H9 (cell line): Measurements from ENCODE around the gene RPL37A. TPM values are rescaled to one million over a fixed set of nuclear protein-coding genes. Genes with fewer than 3 reads are reported as not detected.

Experiments used
- DNase-seq: peaks from one replicate; pipeline ENCODE4 v3.0.0-alpha.2; 2017
- H2AFZ ChIP-seq: one replicate; pipeline ENCODE4 v1.6.1; 2013; ENCODE audit warnings: mild to moderate bottlenecking, low read length, control low read depth, moderate library complexity
- H2AK5ac ChIP-seq: 2 replicates; pipeline ENCODE4 v1.6.1; 2013; ENCODE audit warnings: low read length, control low read depth, mixed read lengths; ENCODE audit not compliant: insufficient read length
- H2BK120ac ChIP-seq: one replicate; pipeline ENCODE4 v1.6.1; 2013; ENCODE audit warnings: low read depth, mild to moderate bottlenecking, low read length, control low read depth, inconsistent platforms; ENCODE audit not compliant: poor library complexity, severe bottlenecking
- H2BK12ac ChIP-seq: 2 replicates; pipeline ENCODE4 v1.6.1; 2013; ENCODE audit warnings: low read length, control low read depth, mixed read lengths, low read depth; ENCODE audit not compliant: insufficient read length
- H2BK15ac ChIP-seq: 2 replicates; pipeline ENCODE4 v1.6.1; 2013; ENCODE audit warnings: low read depth, low read length, control low read depth
- H2BK20ac ChIP-seq: one replicate; pipeline ENCODE4 v1.6.1; 2013; ENCODE audit warnings: low read depth, mild to moderate bottlenecking, low read length, control low read depth, inconsistent platforms; ENCODE audit not compliant: poor library complexity, severe bottlenecking
- H2BK5ac ChIP-seq: 2 replicates; pipeline ENCODE4 v1.6.1; 2013; ENCODE audit warnings: low read length, control low read depth, mixed read lengths; ENCODE audit not compliant: insufficient read length
- H3K14ac ChIP-seq: 2 replicates; pipeline ENCODE4 v1.6.1; 2013; ENCODE audit warnings: low read length, control low read depth; ENCODE audit not compliant: insufficient read depth
- H3K18ac ChIP-seq: 2 replicates; pipeline ENCODE4 v1.6.1; 2013; ENCODE audit warnings: low read depth, mild to moderate bottlenecking, mixed read lengths, low read length, control low read depth; ENCODE audit not compliant: insufficient read length
- H3K23ac ChIP-seq: 2 replicates; pipeline ENCODE4 v1.6.1; 2013; ENCODE audit warnings: low read length, control low read depth, mixed read lengths, low read depth; ENCODE audit not compliant: insufficient read length
- H3K23me2 ChIP-seq: 2 replicates; pipeline ENCODE4 v1.6.1; 2013; ENCODE audit warnings: low read depth, mild to moderate bottlenecking, mixed read lengths, low read length, control low read depth; ENCODE audit not compliant: insufficient read length, poor library complexity, severe bottlenecking
- H3K27ac ChIP-seq: 2 replicates; pipeline ENCODE4 v1.5.1; 2013; ENCODE audit warnings: low read length, control low read depth, mixed read lengths, low read depth; ENCODE audit not compliant: insufficient read length
- H3K27me3 ChIP-seq: 2 replicates; pipeline ENCODE4 v1.6.1; 2013; ENCODE audit warnings: low read length, control low read depth, inconsistent platforms; ENCODE audit not compliant: insufficient read depth
- H3K4ac ChIP-seq: 2 replicates; pipeline ENCODE4 v1.6.1; 2013; ENCODE audit warnings: low read depth, mild to moderate bottlenecking, control low read depth, inconsistent platforms, low read length, moderate library complexity
- H3K4me1 ChIP-seq: 2 replicates; pipeline ENCODE4 v1.6.1; 2013; ENCODE audit warnings: low read length, control low read depth, inconsistent platforms; ENCODE audit not compliant: insufficient read depth
- H3K4me2 ChIP-seq: 2 replicates; pipeline ENCODE4 v1.6.1; 2013; ENCODE audit warnings: low read length, control low read depth, mixed read lengths; ENCODE audit not compliant: insufficient read length, insufficient read depth
- H3K56ac ChIP-seq: 2 replicates; pipeline ENCODE4 v1.6.1; 2013; ENCODE audit warnings: low read depth, mild to moderate bottlenecking, mixed read lengths, low read length, control low read depth; ENCODE audit not compliant: insufficient read length
- H3K79me1 ChIP-seq: 2 replicates; pipeline ENCODE4 v1.6.1; 2013; ENCODE audit warnings: low read depth, mild to moderate bottlenecking, moderate library complexity, low read length, control low read depth, inconsistent platforms; ENCODE audit not compliant: insufficient read depth, poor library complexity, severe bottlenecking
- H3K79me2 ChIP-seq: 2 replicates; pipeline ENCODE4 v1.6.1; 2013; ENCODE audit warnings: low read length, control low read depth, inconsistent platforms; ENCODE audit not compliant: insufficient read depth
- H3K9ac ChIP-seq: 2 replicates; pipeline ENCODE4 v1.6.1; 2013; ENCODE audit warnings: low read length, control low read depth, mixed read lengths; ENCODE audit not compliant: insufficient read length; ENCODE audit errors: extremely low read depth
- H3K9me3 ChIP-seq: one replicate; pipeline ENCODE4 v1.6.1; 2013; ENCODE audit warnings: low read depth, low read length, inconsistent platforms; ENCODE audit not compliant: control insufficient read depth
- H3T11ph ChIP-seq: one replicate; pipeline ENCODE4 v1.6.1; 2013; ENCODE audit warnings: mild to moderate bottlenecking, low read length, control low read depth, inconsistent platforms
- H4K20me1 ChIP-seq: one replicate; pipeline ENCODE4 v1.6.1; 2013; ENCODE audit not compliant: control insufficient read depth, insufficient read length, insufficient read depth
- H4K5ac ChIP-seq: 2 replicates; pipeline ENCODE4 v1.6.1; 2013; ENCODE audit warnings: low read depth, mild to moderate bottlenecking, mixed read lengths, low read length, control low read depth; ENCODE audit not compliant: insufficient read length
- H4K8ac ChIP-seq: replicated peaks from 2 replicates; pipeline ENCODE4 v1.6.1; 2013; ENCODE audit warnings: low read length, control low read depth, mixed read lengths, low read depth; ENCODE audit not compliant: insufficient read length
- H4K91ac ChIP-seq: 2 replicates; pipeline ENCODE4 v1.6.1; 2013; ENCODE audit warnings: low read depth, mild to moderate bottlenecking, moderate library complexity, mixed read lengths, low read length, control low read depth; ENCODE audit not compliant: insufficient read length
- H3K27ac Mint-ChIP-seq, 3 experiments: 2 replicates in 2 of 3; 3 replicates in 1 of 3; pipeline ENCODE4 v1.8.0; 2020 to 2021; ENCODE audit warnings: mixed read lengths in 3 of 3, mild to moderate bottlenecking in 1 of 3, moderate library complexity in 1 of 3
- H3K27me3 Mint-ChIP-seq: 2 replicates; pipeline ENCODE4 v1.8.0; 2021; ENCODE audit warnings: low read depth, mild to moderate bottlenecking, moderate library complexity, mixed read lengths
- H3K36me3 Mint-ChIP-seq, 3 experiments: 2 replicates in 2 of 3; 3 replicates in 1 of 3; pipeline ENCODE4 v1.8.0; 2020 to 2021; ENCODE audit warnings: low read depth in 3 of 3, mixed read lengths in 3 of 3; ENCODE audit not compliant: insufficient read depth in 1 of 3
- H3K4me1 Mint-ChIP-seq, 2 experiments: 2 replicates each; pipeline ENCODE4 v1.8.0; 2020; ENCODE audit warnings: mixed read lengths in 2 of 2
- H3K4me3 Mint-ChIP-seq, 2 experiments: 2 replicates in 1 of 2; 3 replicates in 1 of 2; pipeline ENCODE4 v1.8.0; 2020 to 2021; ENCODE audit warnings: mild to moderate bottlenecking in 2 of 2, mixed read lengths in 2 of 2, moderate library complexity in 1 of 2
- H3K9me3 Mint-ChIP-seq, 2 experiments: 2 replicates in 1 of 2; 3 replicates in 1 of 2; pipeline ENCODE4 v1.8.0; 2020; ENCODE audit warnings: mild to moderate bottlenecking in 2 of 2, mixed read lengths in 2 of 2, moderate library complexity in 1 of 2
- CTCF ChIP-seq: fragments of 200-600 bp; sonication (generic); conservative IDR thresholded peaks from 3 replicates; pipeline ENCODE4 v1.8.0; 2021; ENCODE audit warnings: antibody characterized with exemption, mild to moderate bottlenecking
- WGBS: extraction: QIAGEN DNeasy Blood & Tissue Kit; methylation state at CpG from one replicate; pipeline ENCODE4 v1.1.7; 2013; ENCODE audit warnings: missing lambda C conversion rate, low lambda C conversion rate, mixed read lengths; ENCODE audit not compliant: insufficient read length; ENCODE audit errors: extremely low coverage; 5-methylcytosine and 5-hydroxymethylcytosine counted together
- total RNA-seq: library from RNA; stranded (reverse); gene quantifications from 2 replicates; pipeline ENCODE4 v1.2.1, GENCODE V29; 2021

Gene RPL37A
- total RNA-seq, 1 experiment from 2014 or later, result 3,769 TPM

GRCh38 chr2:216541505-216541904 lies 42.9 kb downstream of the RPL37A start:
- H3T11ph ChIP-seq, result no peak overlapping the region
- no peaks in the 10 kb centered on the region for H3K27me3 ChIP-seq
- H3K9me3 ChIP-seq, result no peaks in the 10 kb centered on the region
- H3K18ac ChIP-seq, result no peak overlapping the region
- H3K4ac ChIP-seq, result no peak overlapping the region
- H4K8ac ChIP-seq, result no peak overlapping the region
- Mint-ChIP-seq H3K9me3 (peaks cover 0 to 3% of the 10 kb centered on the region in 2 experiments; a peak in 2 of 5 replicates), H3K4me1 (peaks cover 13 to 15% of the 10 kb centered on the region in 2 experiments), H3K36me3 (peaks cover 2 to 5% (median 5%) of the 10 kb centered on the region in 3 experiments; a peak in 5 of 7 replicates), H3K4me3 (no peak overlapping the region), H3K27ac (no peak overlapping the region; a peak in 2 of 7 replicates), H3K27me3 (no peaks in the 10 kb centered on the region)
- H2BK20ac ChIP-seq, result no peak overlapping the region
- H3K9ac ChIP-seq, result no peak overlapping the region
- H2AK5ac ChIP-seq, result no peak overlapping the region
- H2AFZ ChIP-seq, result no peak overlapping the region
- DNase-seq, result no peak
- no peak overlapping the region for H2BK120ac ChIP-seq
- TF ChIP-seq CTCF, result no peak
- H2BK12ac ChIP-seq, result no peak overlapping the region
- no peak overlapping the region for H2BK15ac ChIP-seq
- no peak overlapping the region for H3K14ac ChIP-seq
- no peak overlapping the region for H3K23ac ChIP-seq
- no CpG with 5 or more reads among the region's 3 CpGs for WGBS
- H4K20me1 ChIP-seq, result peaks cover 3% of the 10 kb centered on the region
- no peak overlapping the region for H3K56ac ChIP-seq
- H3K4me2 ChIP-seq, result no peak overlapping the region
- H3K27ac ChIP-seq, result no peak overlapping the region
- H4K5ac ChIP-seq, result no peak overlapping the region
- H3K79me1 ChIP-seq, result no peaks in the 10 kb centered on the region
- H3K4me1 ChIP-seq, result no peaks in the 10 kb centered on the region
- no peak overlapping the region for H2BK5ac ChIP-seq
- no peaks in the 10 kb centered on the region for H3K23me2 ChIP-seq
- H3K79me2 ChIP-seq, result no peaks in the 10 kb centered on the region
- no peak overlapping the region for H4K91ac ChIP-seq
